K562 (cell line): ENCODE data around the gene JPT2. TPM values are rescaled to one million over a fixed set of nuclear protein-coding genes. Genes with fewer than 3 reads are reported as not detected.

Experiments used
- ATAC-seq: fragments of 200-7000 bp; cut with Tn5 transposase; 3 replicates; pipeline ENCODE4 v1.9.1; 2020; ENCODE audit warnings: moderate library complexity
- BruUV-seq: library from RNA; stranded (reverse); fragments of 400-500 nt; replicated peaks from 2 replicates; lab custom pipeline; 2021; lab: Mats Ljungman, UMichigan
- CTCF ChIA-PET: fragments of 300-600 bp; formaldehyde crosslinking; extraction: SDS; loops from one replicate; lab custom pipeline; 2021; ENCODE audit warnings: low intra/inter-chr PET ratio; lab: Yijun Ruan, JAX
- POLR2A ChIA-PET: fragments of 300-600, 350-650 bp; sonication (Branson Sonifier 250); formaldehyde crosslinking; extraction: SDS; loops from one replicate; lab custom pipeline; 2021; ENCODE audit warnings: antibody characterized with exemption, inconsistent platforms; lab: Yijun Ruan, JAX
- DNase-seq, 4 experiments: peaks; one replicate each; pipeline versions ENCODE4 v3.0.0 to v3.0.0-alpha.2; 2011 to 2018; ENCODE audit warnings: low spot score in 3 of 4, mixed read lengths in 3 of 4; ENCODE audit errors: extremely low read depth in 1 of 4
- FAIRE-seq: peaks from 2 replicates; lab custom pipeline; 2011; peaks lifted over from hg19 to GRCh38; lab: Jason Lieb, UNC
- H2AFZ ChIP-seq: 2 replicates; pipeline ENCODE4 v1.6.0; 2011; ENCODE audit warnings: low read depth, low read length, control low read depth, inconsistent platforms
- H3K27ac ChIP-seq: fragments of 200-600 bp; 3 replicates; pipeline ENCODE4 v1.8.0; 2011; ENCODE audit warnings: low read depth, mild to moderate bottlenecking, control low read depth, inconsistent platforms, low read length, moderate library complexity, mixed read lengths; ENCODE audit errors: extremely low read depth
- H3K27me3 ChIP-seq, 2 experiments: fragments of 300-600 bp in 1 of 2; 2 replicates in 1 of 2; 3 replicates in 1 of 2; pipeline versions ENCODE4 v1.6.0 to v1.8.0; 2011; ENCODE audit warnings: inconsistent platforms in 2 of 2, low read length in 2 of 2, mild to moderate bottlenecking in 1 of 2, mixed read lengths in 1 of 2, moderate library complexity in 1 of 2; ENCODE audit not compliant: control insufficient read depth in 2 of 2, insufficient read depth in 2 of 2
- H3K36me3 ChIP-seq: fragments of 300-600 bp; 3 replicates; pipeline ENCODE4 v1.8.0; 2011; ENCODE audit warnings: mild to moderate bottlenecking, low read length, inconsistent platforms; ENCODE audit not compliant: control insufficient read depth, insufficient read depth
- H3K4me1 ChIP-seq, 2 experiments: fragments of 200-600 bp in 1 of 2; replicated peaks in 1 of 2; 2 replicates in 1 of 2; 3 replicates in 1 of 2; pipeline versions ENCODE4 v1.5.1 to v1.8.0; 2011; ENCODE audit warnings: inconsistent platforms in 2 of 2, low read length in 2 of 2, mild to moderate bottlenecking in 1 of 2, mixed read lengths in 1 of 2, moderate library complexity in 1 of 2; ENCODE audit not compliant: control insufficient read depth in 2 of 2, insufficient read depth in 2 of 2
- H3K4me2 ChIP-seq: 2 replicates; pipeline ENCODE4 v1.6.1; 2011; ENCODE audit warnings: low read length, control low read depth, inconsistent platforms, mixed read lengths; ENCODE audit not compliant: insufficient read depth
- H3K4me3 ChIP-seq: fragments of 200-600 bp; sonication (generic), shearing (Covaris generic); 2 replicates; pipeline ENCODE4 v1.5.1; 2016; ENCODE audit warnings: control low read depth, inconsistent platforms
- H3K79me2 ChIP-seq: fragments of 200-600 bp; 3 replicates; pipeline ENCODE4 v1.8.0; 2011; ENCODE audit warnings: low read length, inconsistent platforms; ENCODE audit not compliant: control insufficient read depth, insufficient read depth
- H3K9ac ChIP-seq, 2 experiments: 2 replicates each; pipeline versions ENCODE4 v1.6.0 to v1.6.1; 2011; ENCODE audit warnings: low read depth in 2 of 2, low read length in 2 of 2, control low read depth in 1 of 2, inconsistent platforms in 1 of 2, mild to moderate bottlenecking in 1 of 2, mixed read lengths in 1 of 2; ENCODE audit not compliant: insufficient read depth in 1 of 2
- H3K9me1 ChIP-seq: one replicate; pipeline ENCODE4 v1.6.0; 2011; ENCODE audit warnings: inconsistent platforms, mild to moderate bottlenecking, low read length, moderate library complexity; ENCODE audit not compliant: control insufficient read depth, insufficient read depth
- H3K9me3 ChIP-seq: replicated peaks from 2 replicates; pipeline ENCODE4 v1.5.1; 2011; ENCODE audit warnings: low read depth, low read length, inconsistent platforms; ENCODE audit not compliant: control insufficient read depth, insufficient read depth
- H4K20me1 ChIP-seq: replicated peaks from 2 replicates; pipeline ENCODE4 v1.6.1; 2011; ENCODE audit warnings: low read length, inconsistent platforms, mixed read lengths; ENCODE audit not compliant: control insufficient read depth, insufficient read depth
- ZNF324 ChIP-seq: fragments of 250-450 bp; sonication (Bioruptor Pico); IDR thresholded peaks from 2 replicates; pipeline ENCODE4 v1.4.0; 2020; ENCODE audit warnings: mild to moderate bottlenecking
- WGBS: fragments of 100-300 bp; shearing (Covaris generic); methylation state at CpG from one replicate; pipeline ENCODE4 v1.1.6; 2016; ENCODE audit warnings: low coverage, mixed read lengths; ENCODE audit not compliant: insufficient coverage; ENCODE audit errors: missing lambda C conversion rate; 5-methylcytosine and 5-hydroxymethylcytosine counted together
- in situ Hi-C: fragments of 300-500 bp; cut with MboI; formaldehyde crosslinking; loops from 4 replicates; pipeline ENCODE4 v1.15.0; 2018; ENCODE audit warnings: inconsistent platforms, mixed read lengths
- intact Hi-C: fragments of 100-400 bp; cut with micrococcal nuclease; formaldehyde crosslinking; loops from 2 replicates; pipeline ENCODE4 v1.14.2; 2022
- polyA plus RNA-seq, 8 experiments: library from polyadenylated mRNA; depleted of rRNA in 4 of 8; stranded (reverse) in 5 of 8; unstranded in 3 of 8; fragments of >200 nt; fragmentation: Nextera tagmentation in 2 of 8; fragmentation: Illumina TruSeq in 1 of 8; extraction: Ambion mirVana in 2 of 8; extraction: Trizol in 1 of 8; gene quantifications; 2 replicates each; pipeline versions ENCODE4 v1.2.1 to v1.2.3, GENCODE V29; 2011 to 2014; ENCODE audit warnings: inconsistent platforms in 1 of 8, missing spikeins in 1 of 8
- total RNA-seq, 7 experiments: library from RNA; depleted of rRNA in 6 of 7; stranded (reverse); fragments of >200 nt in 6 of 7; fragmentation: Illumina TruSeq in 2 of 7; extraction: Trizol in 2 of 7; gene quantifications; 2 replicates each; pipeline versions ENCODE4 v1.2.1 to v1.2.3, GENCODE V29; 2011 to 2021; ENCODE audit warnings: low replicate concordance in 1 of 7
- TF ChIP-seq, protein P1 (sequence below): sonication (generic); formaldehyde crosslinking; IDR thresholded peaks from 2 replicates; pipeline ENCODE4 v1.8.1; 2023; ENCODE audit warnings: mild to moderate bottlenecking, missing genetic modification reagents

Gene JPT2
- total and polyA plus RNA-seq, 9 of the 15 experiments (the other 6 are each of a cell fraction or from before 2014, with no cell fraction given) = 25.5 to 133 (median 106) TPM

- in situ Hi-C loops (no loop called here), intact Hi-C loops (no loop called here)
- Histone ChIP-seq H2AFZ (no peak overlapping the region), H3K9me1 (no peaks in the 10 kb centered on the region), H3K27me3 (no peaks in the 10 kb centered on the region), H3K9ac (peak overlapping the region; percentile 52 to 85; a peak in 3 of 4 replicates), H3K27ac (peak overlapping the region; percentile 81; the same call in 1 of the 3 replicates), H3K4me1 (peaks cover 13 to 30% of the 10 kb centered on the region in 2 experiments; a peak in 4 of 5 replicates), H3K79me2 (peaks cover 42% of the 10 kb centered on the region), H3K4me2 (peak overlapping the region; percentile 99; the same call in 1 of the 2 replicates), H3K9me3 (no peaks in the 10 kb centered on the region), H4K20me1 (peaks cover 8% of the 10 kb centered on the region), H3K36me3 (peaks cover 62% of the 10 kb centered on the region; the same call in 2 of the 3 replicates), H3K4me3 (peak overlapping the region; percentile 84; the same call in 1 of the 2 replicates)
- whole genome bisulfite sequencing = 71% methylated on average over 15 of the region's 18 CpGs
- FAIRE-seq (no peak), DNase-seq (peak in 3 of 4 experiments; percentile 20 to 32 (median 21)), ATAC-seq (no peak)
- CTCF ChIA-PET = no interaction called here
- POLR2A ChIA-PET = interaction anchor here (0.6 to 2.6 kb wide), 9 partner anchors 10 to 194 kb away, joined by 3 to 21 read pairs (median 3); partner anchors contain the start of genes CRAMP1, IFT140 and MAPK8IP3
- no TSS peak for BruUV-seq
- TF ChIP-seq ZNF324 = no peak
- TF ChIP-seq, protein P1, sequence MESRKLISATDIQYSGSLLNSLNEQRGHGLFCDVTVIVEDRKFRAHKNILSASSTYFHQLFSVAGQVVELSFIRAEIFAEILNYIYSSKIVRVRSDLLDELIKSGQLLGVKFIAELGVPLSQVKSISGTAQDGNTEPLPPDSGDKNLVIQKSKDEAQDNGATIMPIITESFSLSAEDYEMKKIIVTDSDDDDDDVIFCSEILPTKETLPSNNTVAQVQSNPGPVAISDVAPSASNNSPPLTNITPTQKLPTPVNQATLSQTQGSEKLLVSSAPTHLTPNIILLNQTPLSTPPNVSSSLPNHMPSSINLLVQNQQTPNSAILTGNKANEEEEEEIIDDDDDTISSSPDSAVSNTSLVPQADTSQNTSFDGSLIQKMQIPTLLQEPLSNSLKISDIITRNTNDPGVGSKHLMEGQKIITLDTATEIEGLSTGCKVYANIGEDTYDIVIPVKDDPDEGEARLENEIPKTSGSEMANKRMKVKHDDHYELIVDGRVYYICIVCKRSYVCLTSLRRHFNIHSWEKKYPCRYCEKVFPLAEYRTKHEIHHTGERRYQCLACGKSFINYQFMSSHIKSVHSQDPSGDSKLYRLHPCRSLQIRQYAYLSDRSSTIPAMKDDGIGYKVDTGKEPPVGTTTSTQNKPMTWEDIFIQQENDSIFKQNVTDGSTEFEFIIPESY (CRISPR knock-in tag) = peak; percentile 86
Measured at GRCh38 chr16:1677339-1677738, 740 bp upstream of the JPT2 start.
